Prostate gland (tissue), 2 donors: ENCODE results near the gene CCDC177.

Source experiments
- CTCF ChIP-seq, 4 experiments: fragments of 200-600 bp in 2 of 4; fragments of 450-650 bp in 2 of 4; sonication (generic) in 2 of 4; IDR thresholded peaks; 1 replicate in 3 of 4; 2 replicates in 1 of 4; pipeline ENCODE4 v1.5.1; 2016 to 2019; ENCODE audit warnings: antibody characterized with exemption in 4 of 4, mild to moderate bottlenecking in 2 of 4, moderate library complexity in 2 of 4
- POLR2A ChIP-seq: fragments of 450-650 bp; IDR thresholded peaks from one replicate; pipeline ENCODE4 v1.6.1; 2016; ENCODE audit warnings: antibody characterized with exemption, mild to moderate bottlenecking
- POLR2AphosphoS5 ChIP-seq: sonication (generic); formaldehyde crosslinking; IDR thresholded peaks from one replicate; pipeline ENCODE4 v1.6.1; 2017; ENCODE audit warnings: antibody characterized with exemption

- TF ChIP-seq CTCF (IDR thresholded peaks at IDR 0.05): no peak
- no peak for TF ChIP-seq POLR2A
- no peak for TF ChIP-seq POLR2AphosphoS5
Observed at GRCh38 chr14:69553252-69553651, 21.4 kb downstream of the CCDC177 start.
